ENCODE measurements around the gene KATNAL1.

GRCh38 chr13:30333616-30334015 is 26.3 kb upstream of the KATNAL1 start:
- no peak for TF ChIP-seq MYC (IDR thresholded peaks at IDR 0.05; ENCODE audit: low read depth, low read length)
- TF ChIP-seq, protein P1, sequence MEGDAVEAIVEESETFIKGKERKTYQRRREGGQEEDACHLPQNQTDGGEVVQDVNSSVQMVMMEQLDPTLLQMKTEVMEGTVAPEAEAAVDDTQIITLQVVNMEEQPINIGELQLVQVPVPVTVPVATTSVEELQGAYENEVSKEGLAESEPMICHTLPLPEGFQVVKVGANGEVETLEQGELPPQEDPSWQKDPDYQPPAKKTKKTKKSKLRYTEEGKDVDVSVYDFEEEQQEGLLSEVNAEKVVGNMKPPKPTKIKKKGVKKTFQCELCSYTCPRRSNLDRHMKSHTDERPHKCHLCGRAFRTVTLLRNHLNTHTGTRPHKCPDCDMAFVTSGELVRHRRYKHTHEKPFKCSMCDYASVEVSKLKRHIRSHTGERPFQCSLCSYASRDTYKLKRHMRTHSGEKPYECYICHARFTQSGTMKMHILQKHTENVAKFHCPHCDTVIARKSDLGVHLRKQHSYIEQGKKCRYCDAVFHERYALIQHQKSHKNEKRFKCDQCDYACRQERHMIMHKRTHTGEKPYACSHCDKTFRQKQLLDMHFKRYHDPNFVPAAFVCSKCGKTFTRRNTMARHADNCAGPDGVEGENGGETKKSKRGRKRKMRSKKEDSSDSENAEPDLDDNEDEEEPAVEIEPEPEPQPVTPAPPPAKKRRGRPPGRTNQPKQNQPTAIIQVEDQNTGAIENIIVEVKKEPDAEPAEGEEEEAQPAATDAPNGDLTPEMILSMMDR (IDR thresholded peaks at IDR 0.05; ENCODE audit: low read depth, low read length) = no peak
